B cell (primary cell): ENCODE data around the gene TRAPPC3L. TPM values are rescaled to one million over a fixed set of nuclear protein-coding genes. Genes with fewer than 3 reads are reported as not detected.

Experiments
- ATAC-seq: fragments of 200-7000 bp; cut with Tn5 transposase; one replicate; pipeline ENCODE4 v1.10.0; 2021; ENCODE audit warnings: low read depth, mild to moderate bottlenecking, moderate number of reproducible peaks, moderate library complexity
- CTCF ChIA-PET: fragments of 350-600 bp; sonication (Branson Sonifier 250); formaldehyde crosslinking; loops from one replicate; lab custom pipeline; 2021; ENCODE audit warnings: antibody characterized with exemption, inconsistent platforms; lab: Charles Lee
- POLR2A ChIA-PET: fragments of 350-600 bp; sonication (Branson Sonifier 250); formaldehyde crosslinking; loops from one replicate; lab custom pipeline; 2021; ENCODE audit warnings: antibody characterized with exemption; lab: Charles Lee
- DNase-seq: peaks from one replicate; pipeline ENCODE4 v3.0.0; 2013
- H2AFZ ChIP-seq: 2 replicates; pipeline ENCODE4 v1.6.1; 2012; ENCODE audit warnings: mild to moderate bottlenecking, low read depth, low read length; ENCODE audit not compliant: insufficient read depth, poor library complexity, severe bottlenecking
- H3K27ac ChIP-seq, 2 donors: 1 replicate in 1 of 2; 2 replicates in 1 of 2; pipeline ENCODE4 v1.5.1; 2012 to 2013; ENCODE audit warnings: low read length in 2 of 2, mild to moderate bottlenecking in 2 of 2, moderate library complexity in 1 of 2
- H3K27me3 ChIP-seq, 4 experiments: fragments of 200-600 bp in 1 of 4; sonication (generic) in 1 of 4; replicated peaks in 1 of 4; 1 replicate in 2 of 4; 2 replicates in 2 of 4; pipeline versions ENCODE4 v1.6.1 to v1.7.0; 2013 to 2016; ENCODE audit warnings: low read length in 3 of 4, mild to moderate bottlenecking in 2 of 4, mixed read lengths in 1 of 4, moderate library complexity in 1 of 4; ENCODE audit not compliant: insufficient read depth in 4 of 4, control insufficient read depth in 3 of 4; ENCODE audit errors: control extremely low read depth in 1 of 4
- H3K36me3 ChIP-seq, 2 experiments: replicated peaks in 1 of 2; 1 replicate in 1 of 2; 2 replicates in 1 of 2; pipeline versions ENCODE4 v1.6.1 to v1.7.1; 2013; ENCODE audit warnings: low read length in 1 of 2; ENCODE audit not compliant: insufficient read depth in 2 of 2, control insufficient read depth in 1 of 2; ENCODE audit errors: control extremely low read depth in 1 of 2, extremely low read depth in 1 of 2
- H3K4me1 ChIP-seq, 2 donors: fragments of 200-600 bp in 1 of 2; sonication (generic) in 1 of 2; 1 replicate in 1 of 2; 2 replicates in 1 of 2; pipeline versions ENCODE4 v1.5.1 to v1.6.1; 2013 to 2017; ENCODE audit warnings: low read length in 2 of 2; ENCODE audit not compliant: control insufficient read depth in 2 of 2, insufficient read depth in 2 of 2
- H3K4me2 ChIP-seq: replicated peaks from 2 replicates; pipeline ENCODE3; 2012; ENCODE audit warnings: mild to moderate bottlenecking, low read depth, low read length; ENCODE audit not compliant: poor library complexity, severe bottlenecking
- H3K4me3 ChIP-seq, 5 experiments: fragments of 200-600 bp in 1 of 5; sonication (generic) in 1 of 5; 1 replicate in 3 of 5; 2 replicates in 2 of 5; pipeline versions ENCODE4 v1.5.1 to v1.7.0; 2011 to 2016; ENCODE audit warnings: low read length in 4 of 5, mild to moderate bottlenecking in 4 of 5, low read depth in 2 of 5, control low read depth in 1 of 5, moderate library complexity in 1 of 5; ENCODE audit not compliant: insufficient read depth in 1 of 5; ENCODE audit errors: control extremely low read depth in 1 of 5, extremely low read depth in 1 of 5
- H3K79me2 ChIP-seq: fragments of 200-600 bp; sonication (generic); one replicate; pipeline ENCODE4 v1.6.0; 2016; ENCODE audit warnings: low read length; ENCODE audit not compliant: control insufficient read depth, insufficient read depth
- H3K9ac ChIP-seq: fragments of 200-600 bp; sonication (generic); 2 replicates; pipeline ENCODE4 v1.6.1; 2017; ENCODE audit warnings: mild to moderate bottlenecking, low read length, moderate library complexity
- H3K9me3 ChIP-seq, 3 donors: one replicate each; pipeline versions ENCODE4 v1.6.1 to v1.7.1; 2013; ENCODE audit warnings: low read length in 2 of 3; ENCODE audit not compliant: control insufficient read depth in 2 of 3, insufficient read depth in 1 of 3; ENCODE audit errors: control extremely low read depth in 1 of 3
- H4K20me1 ChIP-seq: 2 replicates; pipeline ENCODE4 v1.6.0; 2012; ENCODE audit warnings: mild to moderate bottlenecking, low read length; ENCODE audit not compliant: insufficient read depth, control insufficient read depth, poor library complexity, severe bottlenecking
- H3K27ac Mint-ChIP-seq: one replicate; pipeline ENCODE4 v1.8.0; 2021; ENCODE audit warnings: mixed read lengths
- H3K27me3 Mint-ChIP-seq: one replicate; pipeline ENCODE4 v1.8.0; 2021; ENCODE audit warnings: mixed read lengths
- H3K4me1 Mint-ChIP-seq: one replicate; pipeline ENCODE4 v1.8.0; 2021; ENCODE audit warnings: mixed read lengths
- H3K4me3 Mint-ChIP-seq: one replicate; pipeline ENCODE4 v1.8.0; 2021; ENCODE audit warnings: mixed read lengths
- H3K9me3 Mint-ChIP-seq: one replicate; pipeline ENCODE4 v1.8.0; 2022; ENCODE audit warnings: mixed read lengths; ENCODE audit not compliant: insufficient read depth
- EZH2 ChIP-seq: IDR thresholded peaks from 2 replicates; pipeline ENCODE4 v1.6.1; 2012; ENCODE audit warnings: borderline replicate concordance, low read depth, mild to moderate bottlenecking, moderate library complexity, low read length; ENCODE audit not compliant: insufficient read depth, poor library complexity, severe bottlenecking
- WGBS: methylation state at CpG from one replicate; pipeline ENCODE4 v1.1.5; 2013; ENCODE audit warnings: missing lambda C conversion rate; ENCODE audit not compliant: insufficient coverage; 5-methylcytosine and 5-hydroxymethylcytosine counted together
- intact Hi-C: fragments of 100-400 bp; cut with micrococcal nuclease; formaldehyde crosslinking; loops from one replicate; pipeline ENCODE4 v1.10.0; 2022
- polyA plus RNA-seq: library from polyadenylated mRNA; depleted of rRNA; stranded (reverse); fragments of >200 nt; gene quantifications from 2 replicates; pipeline ENCODE4 v1.2.3, GENCODE V29; 2012
- total RNA-seq, 2 donors: library from RNA; stranded (reverse); fragments of 120-200 nt in 1 of 2; gene quantifications; 1 replicate in 1 of 2; 2 replicates in 1 of 2; pipeline versions ENCODE4 v1.2.3 to v1.2.4, GENCODE V29; 2013 to 2022
- TF ChIP-seq, protein P1 (sequence below): fragments of 200-600 bp; IDR thresholded peaks from one replicate; pipeline ENCODE4 v1.8.0; 2022; ENCODE audit warnings: antibody characterized with exemption, mild to moderate bottlenecking

The TRAPPC3L gene
- total and polyA plus RNA-seq, 2 donors (not counting 1 experiment from before 2014, with no cell fraction given): not detected

DNA sequence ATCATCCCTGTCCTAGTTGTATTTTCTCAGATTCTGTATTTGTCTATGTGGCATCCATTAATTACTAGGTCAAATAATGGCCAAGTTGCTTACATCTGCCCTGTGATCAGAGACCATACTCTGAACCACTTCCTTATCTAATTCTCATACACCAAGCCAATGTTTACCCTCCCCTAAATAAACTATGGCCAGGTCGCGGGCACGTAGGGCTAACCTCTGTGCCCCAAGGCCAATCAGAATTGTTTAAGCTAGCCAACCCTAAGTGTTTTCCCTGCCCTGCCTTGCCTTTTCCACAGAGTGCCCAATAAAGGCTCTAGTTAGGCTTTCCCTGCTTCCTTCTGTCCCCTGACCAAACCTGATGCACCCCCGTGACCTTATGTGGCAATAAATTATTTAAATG is 5.3 kb upstream of the TRAPPC3L start:
- intact Hi-C loops: no loop called here
- H3K4me1 Mint-ChIP-seq: no peaks in the 10 kb centered on the region
- 84% methylated on average over 3 of the region's 4 CpGs for WGBS

DNA sequence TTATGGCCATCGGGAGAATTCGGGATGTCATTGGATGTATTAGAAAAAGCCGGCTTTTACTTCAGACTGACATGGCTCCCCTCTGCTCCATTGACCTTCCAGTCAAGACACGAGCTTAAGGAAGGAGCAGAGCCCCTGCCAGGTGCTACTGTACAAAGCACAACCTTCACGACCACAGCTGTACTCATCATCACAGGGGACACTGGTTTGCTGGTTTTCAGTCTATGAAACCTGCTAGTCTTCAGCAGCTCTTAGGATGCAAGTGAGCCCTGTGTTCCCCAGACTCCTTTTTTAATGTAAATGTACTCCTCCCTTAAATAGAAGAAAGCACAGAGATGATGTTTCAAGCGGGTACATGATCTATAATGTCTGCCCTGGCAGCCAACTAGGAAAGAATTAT is 1.9 kb upstream of the TRAPPC3L start:
- Histone ChIP-seq H4K20me1 (no peaks in the 10 kb centered on the region), H3K4me3 (no peak overlapping the region), H3K79me2 (no peaks in the 10 kb centered on the region), H3K9me3 (no peaks in the 10 kb centered on the region), H3K4me1 (no peaks in the 10 kb centered on the region), H3K27ac (no peak overlapping the region), H3K27me3 (no peaks in the 10 kb centered on the region), H2AFZ (no peak overlapping the region), H3K36me3 (no peaks in the 10 kb centered on the region), H3K4me2 (no peak overlapping the region), H3K9ac (no peak overlapping the region)
- no peaks in the 10 kb centered on the region for H3K9me3 Mint-ChIP-seq
- H3K4me1 Mint-ChIP-seq: no peaks in the 10 kb centered on the region
- ATAC-seq (no peak), DNase-seq (no peak)
- TF ChIP-seq EZH2: no peak
- TF ChIP-seq, protein P1, sequence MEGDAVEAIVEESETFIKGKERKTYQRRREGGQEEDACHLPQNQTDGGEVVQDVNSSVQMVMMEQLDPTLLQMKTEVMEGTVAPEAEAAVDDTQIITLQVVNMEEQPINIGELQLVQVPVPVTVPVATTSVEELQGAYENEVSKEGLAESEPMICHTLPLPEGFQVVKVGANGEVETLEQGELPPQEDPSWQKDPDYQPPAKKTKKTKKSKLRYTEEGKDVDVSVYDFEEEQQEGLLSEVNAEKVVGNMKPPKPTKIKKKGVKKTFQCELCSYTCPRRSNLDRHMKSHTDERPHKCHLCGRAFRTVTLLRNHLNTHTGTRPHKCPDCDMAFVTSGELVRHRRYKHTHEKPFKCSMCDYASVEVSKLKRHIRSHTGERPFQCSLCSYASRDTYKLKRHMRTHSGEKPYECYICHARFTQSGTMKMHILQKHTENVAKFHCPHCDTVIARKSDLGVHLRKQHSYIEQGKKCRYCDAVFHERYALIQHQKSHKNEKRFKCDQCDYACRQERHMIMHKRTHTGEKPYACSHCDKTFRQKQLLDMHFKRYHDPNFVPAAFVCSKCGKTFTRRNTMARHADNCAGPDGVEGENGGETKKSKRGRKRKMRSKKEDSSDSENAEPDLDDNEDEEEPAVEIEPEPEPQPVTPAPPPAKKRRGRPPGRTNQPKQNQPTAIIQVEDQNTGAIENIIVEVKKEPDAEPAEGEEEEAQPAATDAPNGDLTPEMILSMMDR: no peak
- H3K27ac Mint-ChIP-seq: no peak overlapping the region
- ChIA-PET POLR2A (no interaction called here), CTCF (interaction anchor here (0.9 to 1.3 kb wide), 6 partner anchors 11 to 254 kb away, joined by 3 to 7 read pairs (median 3); no protein-coding TSS in a partner anchor)
- 93% methylated on average over 5 of the region's 6 CpGs for WGBS
- no peak overlapping the region for H3K4me3 Mint-ChIP-seq
- H3K27me3 Mint-ChIP-seq: peaks cover 25% of the 10 kb centered on the region
- intact Hi-C loops: no loop called here

More for the DNA sequence above, 5.3 kb upstream of the TRAPPC3L start:
- H3K9ac ChIP-seq: no peak overlapping the region
- peaks cover 0 to 11% (median 0%) of the 10 kb centered on the region in 4 experiments for H3K27me3 ChIP-seq
- Mint-ChIP-seq H3K27ac (no peak overlapping the region), H3K27me3 (peaks cover 26% of the 10 kb centered on the region), H3K9me3 (no peaks in the 10 kb centered on the region), H3K4me3 (no peak overlapping the region)
- H2AFZ ChIP-seq: no peak overlapping the region
- H3K27ac ChIP-seq: no peak overlapping the region
- H3K4me1 ChIP-seq: no peaks in the 10 kb centered on the region
- no peak overlapping the region for H3K4me3 ChIP-seq
- no peaks in the 10 kb centered on the region for H4K20me1 ChIP-seq
- DNase-seq (no peak), ATAC-seq (no peak)
- no peaks in the 10 kb centered on the region for H3K79me2 ChIP-seq
- ChIA-PET POLR2A (no interaction called here), CTCF (no interaction called here)
- H3K4me2 ChIP-seq: no peak overlapping the region
- H3K9me3 ChIP-seq: no peaks in the 10 kb centered on the region
- H3K36me3 ChIP-seq: no peaks in the 10 kb centered on the region
- TF ChIP-seq EZH2: no peak
- TF ChIP-seq, protein P1: no peak
